ENCODE data around the gene UBL3. TPM values are rescaled to one million over a fixed set of nuclear protein-coding genes. Genes with fewer than 3 reads are reported as not detected.

The UBL3 gene
- total RNA-seq, 3 donors from 2014 or later: 40.4 to 58.1 (median 43.6) TPM

DNA sequence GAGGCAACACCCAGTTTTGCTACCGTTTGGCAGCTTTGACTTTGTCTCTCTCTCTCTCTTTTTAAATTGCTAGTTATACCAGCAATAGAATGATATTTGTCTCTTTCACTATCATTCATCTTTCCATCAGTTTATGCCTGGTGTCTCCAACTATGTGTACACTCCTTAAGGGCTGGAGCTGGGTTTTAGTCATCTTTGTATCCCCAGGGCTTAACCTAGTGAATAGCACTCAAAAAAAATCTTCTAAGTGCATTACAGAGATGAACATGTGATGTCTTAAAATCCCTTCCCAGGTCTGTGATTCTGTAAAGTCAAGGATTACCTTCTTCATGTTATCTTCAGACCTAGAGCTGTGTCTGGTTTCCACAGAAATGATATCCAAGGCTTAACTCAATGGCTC is 7.8 kb upstream of the UBL3 start:
- ATAC-seq (no peak), DNase-seq (no peak)
- no peaks in the 10 kb centered on the region for H3K36me3 ChIP-seq (ENCODE audit: low read depth)
- no peak overlapping the region for H3K4me3 ChIP-seq
- no peaks in the 10 kb centered on the region for H3K9me3 ChIP-seq
- intact Hi-C loops (cut with DNase I, micrococcal nuclease): no loop called here
- TF ChIP-seq, protein P1, sequence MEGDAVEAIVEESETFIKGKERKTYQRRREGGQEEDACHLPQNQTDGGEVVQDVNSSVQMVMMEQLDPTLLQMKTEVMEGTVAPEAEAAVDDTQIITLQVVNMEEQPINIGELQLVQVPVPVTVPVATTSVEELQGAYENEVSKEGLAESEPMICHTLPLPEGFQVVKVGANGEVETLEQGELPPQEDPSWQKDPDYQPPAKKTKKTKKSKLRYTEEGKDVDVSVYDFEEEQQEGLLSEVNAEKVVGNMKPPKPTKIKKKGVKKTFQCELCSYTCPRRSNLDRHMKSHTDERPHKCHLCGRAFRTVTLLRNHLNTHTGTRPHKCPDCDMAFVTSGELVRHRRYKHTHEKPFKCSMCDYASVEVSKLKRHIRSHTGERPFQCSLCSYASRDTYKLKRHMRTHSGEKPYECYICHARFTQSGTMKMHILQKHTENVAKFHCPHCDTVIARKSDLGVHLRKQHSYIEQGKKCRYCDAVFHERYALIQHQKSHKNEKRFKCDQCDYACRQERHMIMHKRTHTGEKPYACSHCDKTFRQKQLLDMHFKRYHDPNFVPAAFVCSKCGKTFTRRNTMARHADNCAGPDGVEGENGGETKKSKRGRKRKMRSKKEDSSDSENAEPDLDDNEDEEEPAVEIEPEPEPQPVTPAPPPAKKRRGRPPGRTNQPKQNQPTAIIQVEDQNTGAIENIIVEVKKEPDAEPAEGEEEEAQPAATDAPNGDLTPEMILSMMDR (IDR thresholded peaks at IDR 0.05): no peak
- no peaks in the 10 kb centered on the region for H3K4me1 ChIP-seq (ENCODE audit: low read depth)

GRCh38 chr13:29857085-29857484 is 6.7 kb upstream of the UBL3 start:
- intact Hi-C loops (cut with DNase I, micrococcal nuclease): no loop called here
- TF ChIP-seq, protein P1 (IDR thresholded peaks at IDR 0.05): no peak
- ATAC-seq (no peak), DNase-seq (no peak)
- no peaks in the 10 kb centered on the region for H3K36me3 ChIP-seq (ENCODE audit: low read depth)
- no peaks in the 10 kb centered on the region for H3K4me1 ChIP-seq (ENCODE audit: low read depth)
- no peaks in the 10 kb centered on the region for H3K9me3 ChIP-seq
- no peak overlapping the region for H3K4me3 ChIP-seq

GRCh38 chr13:29856426-29856825 is 6.0 kb upstream of the UBL3 start:
- intact Hi-C loops (cut with DNase I, micrococcal nuclease): no loop called here
- H3K9me3 ChIP-seq: no peaks in the 10 kb centered on the region
- DNase-seq (no peak), ATAC-seq (no peak)
- H3K4me1 ChIP-seq (ENCODE audit: low read depth): no peaks in the 10 kb centered on the region
- no peaks in the 10 kb centered on the region for H3K36me3 ChIP-seq (ENCODE audit: low read depth)
- no peak overlapping the region for H3K4me3 ChIP-seq
- TF ChIP-seq, protein P1 (IDR thresholded peaks at IDR 0.05): no peak

- Histone ChIP-seq H3K4me3 (no peak overlapping the region), H3K4me1 (ENCODE audit: low read depth) (no peaks in the 10 kb centered on the region), H3K36me3 (ENCODE audit: low read depth) (no peaks in the 10 kb centered on the region), H3K9me3 (no peaks in the 10 kb centered on the region)
- DNase-seq (no peak), ATAC-seq (peak; percentile 81)
- TF ChIP-seq, protein P1 (IDR thresholded peaks at IDR 0.05): no peak
- intact Hi-C loops (cut with DNase I, micrococcal nuclease): no loop called here
Observed at GRCh38 chr13:29855784-29856183, 5.4 kb upstream of the UBL3 start.

DNA sequence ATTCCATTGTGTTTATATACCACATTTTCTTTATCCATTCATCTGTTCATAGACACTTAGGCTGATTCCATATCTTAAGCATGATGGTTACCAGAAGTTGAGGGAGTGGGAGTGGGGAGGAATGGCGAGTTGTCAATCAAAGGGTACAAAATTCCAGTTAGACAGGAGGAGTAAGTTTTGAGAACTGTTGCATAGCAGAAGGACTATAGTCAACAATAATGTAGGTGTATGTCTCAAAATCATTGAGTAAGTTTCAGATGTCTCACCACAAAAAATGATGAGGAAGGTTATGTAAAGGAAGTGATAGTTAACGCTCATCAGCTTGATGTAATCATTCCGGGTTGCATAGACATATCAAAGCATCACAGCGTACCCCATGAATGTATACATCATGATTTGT is 4.6 kb upstream of the UBL3 start:
- ATAC-seq (no peak), DNase-seq (no peak)
- TF ChIP-seq, protein P1 (IDR thresholded peaks at IDR 0.05): no peak
- intact Hi-C loops (cut with DNase I, micrococcal nuclease): no loop called here
- no peak overlapping the region for H3K4me3 ChIP-seq
- no peaks in the 10 kb centered on the region for H3K4me1 ChIP-seq (ENCODE audit: low read depth)
- H3K9me3 ChIP-seq: no peaks in the 10 kb centered on the region
- no peaks in the 10 kb centered on the region for H3K36me3 ChIP-seq (ENCODE audit: low read depth)

DNA sequence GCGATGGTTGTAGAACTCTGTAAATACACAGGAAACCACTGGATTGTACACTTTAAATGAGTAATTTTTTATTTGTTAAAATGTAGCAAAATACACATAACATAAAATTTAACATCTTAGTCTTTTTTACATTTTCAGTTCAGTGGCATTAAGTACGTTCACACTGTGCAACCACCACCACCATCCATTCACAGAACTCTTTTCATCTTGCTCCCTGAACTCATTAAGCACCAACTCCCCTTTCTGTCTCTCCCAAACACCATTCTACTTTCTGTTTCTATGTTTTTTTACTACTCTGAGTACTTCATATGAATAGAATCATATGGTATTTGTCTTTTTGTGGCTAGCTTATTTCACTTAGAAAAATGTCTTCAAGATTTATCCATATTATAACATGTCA is 2.7 kb upstream of the UBL3 start:
- no peaks in the 10 kb centered on the region for H3K9me3 ChIP-seq
- intact Hi-C loops (cut with DNase I, micrococcal nuclease): no loop called here
- ATAC-seq (no peak), DNase-seq (no peak)
- no peaks in the 10 kb centered on the region for H3K4me1 ChIP-seq (ENCODE audit: low read depth)
- H3K36me3 ChIP-seq (ENCODE audit: low read depth): no peaks in the 10 kb centered on the region
- TF ChIP-seq, protein P1 (IDR thresholded peaks at IDR 0.05): no peak
- no peak overlapping the region for H3K4me3 ChIP-seq

Measured in mucosa of descending colon (tissue), 3 donors.